Putamen (tissue), 1 donor: ENCODE measurements around the gene ARF6.
"Not testable (repeated sequence)": the region's sequence is repeated elsewhere in the genome, so short reads cannot be mapped to it uniquely, and the experiment has no call there.

Experiments
- DNase-seq: peaks from one replicate; pipeline ENCODE4 v3.0.0-alpha.2; 2016; ENCODE audit warnings: low spot score

The ARF6 gene

GRCh38 chr14:49876563-49877127 is 16.2 kb upstream of the ARF6 start:
- no peak for DNase-seq

- DNase-seq = no peak
These were observed 13.2 kb upstream of the ARF6 start for GRCh38 chr14:49879646-49880204.

GRCh38 chr14:49880267-49881064 is 12.4 kb upstream of the ARF6 start:
- no peak for DNase-seq

- no peak for DNase-seq
These were observed 11.4 kb upstream of the ARF6 start for GRCh38 chr14:49881350-49882001.

- no peak for DNase-seq
These were observed 9.8 kb upstream of the ARF6 start for GRCh38 chr14:49882826-49883694.

GRCh38 chr14:49886523-49886922 is 6.4 kb upstream of the ARF6 start:
- DNase-seq = no peak

- DNase-seq = no peak
These were observed 4.6 kb upstream of the ARF6 start for GRCh38 chr14:49888293-49888692.

GRCh38 chr14:49892301-49892635 is 614 bp upstream of the ARF6 start:
- DNase-seq = peak; percentile 81

- no peak for DNase-seq
These were observed 679 bp downstream of the ARF6 start for GRCh38 chr14:49893309-49894213.

- not testable (repeated sequence) for DNase-seq
These were observed 1.6 kb downstream of the ARF6 start for GRCh38 chr14:49894214-49895107.

GRCh38 chr14:49895480-49895879 is 2.6 kb downstream of the ARF6 start:
- DNase-seq = no peak

GRCh38 chr14:49896272-49896671 is 3.4 kb downstream of the ARF6 start:
- not testable (repeated sequence) for DNase-seq

GRCh38 chr14:49896966-49897365 is 4.1 kb downstream of the ARF6 start:
- DNase-seq = no peak

GRCh38 chr14:49897414-49897813 is 4.5 kb downstream of the ARF6 start:
- no peak for DNase-seq

GRCh38 chr14:49897965-49898364 is 5.1 kb downstream of the ARF6 start:
- DNase-seq = no peak

- no peak for DNase-seq
These were observed 5.6 kb downstream of the ARF6 start for GRCh38 chr14:49898485-49898884.

GRCh38 chr14:49900973-49901372 is 8.1 kb downstream of the ARF6 start:
- DNase-seq = no peak

- not testable (repeated sequence) for DNase-seq
These were observed 9.9 kb downstream of the ARF6 start for GRCh38 chr14:49902679-49903246.

- no peak for DNase-seq
These were observed 11.4 kb downstream of the ARF6 start for GRCh38 chr14:49904270-49904669.

GRCh38 chr14:49905989-49906388 is 13.1 kb downstream of the ARF6 start:
- DNase-seq = no peak
